HL-60 (cell line): ENCODE measurements around the gene FAM89B.

ENCODE experiments used
- DNase-seq, 2 experiments: peaks; one replicate each; pipeline ENCODE4 v3.0.0-alpha.2; 2010 to 2020; ENCODE audit warnings: low read depth in 1 of 2, low spot score in 1 of 2
- H3K27ac ChIP-seq: fragments of 250-450 bp; sonication (Bioruptor Pico); replicated peaks from 2 replicates; pipeline ENCODE4 v1.5.1; 2020; ENCODE audit warnings: mild to moderate bottlenecking, moderate library complexity
- H3K27me3 ChIP-seq: fragments of 250-450 bp; sonication (Bioruptor Pico); 2 replicates; pipeline ENCODE4 v1.5.1; 2021; ENCODE audit warnings: mild to moderate bottlenecking, moderate library complexity; ENCODE audit not compliant: insufficient read depth, poor library complexity, severe bottlenecking
- H3K4me3 ChIP-seq: replicated peaks from 2 replicates; pipeline ENCODE4 v1.5.1; 2011; ENCODE audit warnings: mild to moderate bottlenecking, control low read depth, low read length; ENCODE audit not compliant: insufficient read depth
- CTCF ChIP-seq: IDR thresholded peaks from one replicate; pipeline ENCODE4 v1.5.1; 2011; ENCODE audit warnings: low read length, control low read depth, inconsistent platforms; ENCODE audit not compliant: insufficient read depth
- GABPA ChIP-seq: IDR thresholded peaks from 2 replicates; pipeline ENCODE4 v1.6.1; 2012; ENCODE audit warnings: low read depth
- POLR2AphosphoS5 ChIP-seq: IDR thresholded peaks from 2 replicates; pipeline ENCODE4 v1.6.1; 2012; ENCODE audit warnings: low read depth
- REST ChIP-seq: IDR thresholded peaks from 2 replicates; pipeline ENCODE4 v1.6.1; 2012; ENCODE audit warnings: low read depth; ENCODE audit not compliant: insufficient replicate concordance
- SPI1 ChIP-seq: IDR thresholded peaks from 2 replicates; pipeline ENCODE4 v1.6.1; 2012; ENCODE audit warnings: low read depth, mild to moderate bottlenecking, borderline replicate concordance

FAM89B gene

GRCh38 chr11:65576867-65577755 lies 4.8 kb downstream of the FAM89B start:
- peak overlapping the region; percentile 77 for H3K27ac ChIP-seq

GRCh38 chr11:65577756-65578109 lies 5.4 kb downstream of the FAM89B start:
- DNase-seq = no peak
- Histone ChIP-seq H3K27me3 (no peaks in the 10 kb centered on the region), H3K4me3 (peak overlapping the region; percentile 81), H3K27ac (peak overlapping the region; percentile 77)
- no peak for TF ChIP-seq GABPA
- no peak for TF ChIP-seq REST
- no peak for TF ChIP-seq CTCF
- TF ChIP-seq POLR2AphosphoS5 = no peak
- no peak for TF ChIP-seq SPI1

More at GRCh38 chr11:65576867-65577755, 4.8 kb downstream of the FAM89B start:
- peak overlapping the region; percentile 81 for H3K4me3 ChIP-seq
- DNase-seq = peak; percentile 78 to 85
- TF ChIP-seq CTCF = no peak
- peak; percentile 93 for TF ChIP-seq SPI1
- no peaks in the 10 kb centered on the region for H3K27me3 ChIP-seq

- Histone ChIP-seq H3K4me3 (peak overlapping the region; percentile 81), H3K27ac (peak overlapping the region; percentile 77), H3K27me3 (no peaks in the 10 kb centered on the region)
- TF ChIP-seq SPI1 (no peak), GABPA (no peak), POLR2AphosphoS5 (no peak), REST (no peak), CTCF (no peak)
- no peak for DNase-seq
Observed at GRCh38 chr11:65578134-65578533, 5.8 kb downstream of the FAM89B start.

GRCh38 chr11:65578667-65579066 lies 6.3 kb downstream of the FAM89B start:
- Histone ChIP-seq H3K27me3 (no peaks in the 10 kb centered on the region), H3K27ac (no peak overlapping the region; the same call in 1 of the 2 replicates), H3K4me3 (no peak overlapping the region)
- TF ChIP-seq CTCF (no peak), POLR2AphosphoS5 (no peak), SPI1 (no peak), GABPA (no peak), REST (no peak)
- no peak for DNase-seq
